GM12872 (cell line): ENCODE results near the gene TSKU.

ENCODE experiments used
- CTCF ChIP-seq: IDR thresholded peaks from 3 replicates; pipeline ENCODE4 v1.5.1; 2011; ENCODE audit warnings: low read depth, mild to moderate bottlenecking, low read length, moderate library complexity; ENCODE audit not compliant: insufficient read depth

Gene TSKU

DNA sequence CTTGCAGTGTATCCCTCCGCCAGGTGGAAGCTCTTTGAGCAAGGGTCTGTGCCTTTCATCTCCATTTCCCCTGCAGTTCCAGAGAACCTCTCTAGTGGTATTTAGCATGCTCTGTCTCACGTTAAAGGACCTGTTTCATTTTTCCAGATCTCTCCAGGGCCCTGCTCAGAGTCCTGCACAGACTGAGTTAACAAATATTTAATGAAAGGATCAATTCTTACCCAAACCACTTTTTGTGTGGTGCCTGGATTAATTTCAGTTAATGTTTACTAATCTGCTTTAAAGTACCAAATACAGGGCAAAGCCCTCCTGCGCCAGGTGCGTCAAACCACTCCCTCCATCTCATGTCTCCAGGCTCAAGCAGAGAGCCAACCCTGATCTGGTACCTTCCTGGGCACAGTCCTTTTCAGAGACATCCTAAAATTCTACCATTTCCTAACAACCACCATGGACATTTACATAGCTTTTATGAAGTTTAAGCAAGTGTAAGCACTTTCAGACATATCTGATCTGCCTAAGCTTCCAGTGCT is 58.8 kb downstream of the TSKU start:
- no peak for TF ChIP-seq CTCF

DNA sequence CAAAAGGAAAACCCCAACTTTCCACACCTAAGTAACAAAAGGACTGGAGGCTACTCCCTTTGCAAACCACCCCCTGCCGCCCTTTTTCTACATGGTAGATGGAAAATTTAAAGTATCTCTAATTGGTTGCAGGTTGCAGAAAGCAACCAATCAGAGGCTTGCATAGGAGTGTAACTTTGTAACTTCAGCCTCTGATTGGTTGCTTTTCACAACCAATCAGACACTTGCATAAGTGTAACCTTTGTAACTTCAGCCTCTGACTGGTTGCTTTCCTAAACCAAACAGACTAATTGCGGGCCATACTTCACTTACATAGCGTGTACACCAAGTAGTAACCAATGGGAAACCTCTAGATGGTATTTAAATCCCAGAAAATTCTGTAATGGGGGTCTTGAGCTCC is 60.8 kb downstream of the TSKU start:
- TF ChIP-seq CTCF: no peak

- no peak for TF ChIP-seq CTCF
These were observed 61.4 kb downstream of the TSKU start for GRCh38 chr11:76844511-76844910.

DNA sequence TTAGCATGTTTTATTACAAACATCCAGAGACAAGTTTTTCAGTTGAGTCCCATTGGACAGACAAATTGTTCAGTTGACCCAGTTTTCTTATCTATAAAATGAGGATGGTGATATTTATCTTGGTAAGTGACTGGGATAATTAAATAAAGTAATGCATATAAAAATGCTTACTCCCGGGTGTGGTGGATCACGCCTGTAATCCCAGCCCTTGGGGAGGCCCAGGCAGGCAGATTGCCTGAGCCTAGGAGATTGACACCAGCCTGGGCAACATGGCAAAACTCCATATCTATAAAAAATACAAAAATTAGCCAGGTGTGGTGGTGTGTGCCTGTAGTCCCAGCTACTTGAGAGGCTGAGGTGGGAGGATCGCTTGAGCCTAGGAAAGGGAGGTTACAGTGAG is 61.9 kb downstream of the TSKU start:
- TF ChIP-seq CTCF: no peak

DNA sequence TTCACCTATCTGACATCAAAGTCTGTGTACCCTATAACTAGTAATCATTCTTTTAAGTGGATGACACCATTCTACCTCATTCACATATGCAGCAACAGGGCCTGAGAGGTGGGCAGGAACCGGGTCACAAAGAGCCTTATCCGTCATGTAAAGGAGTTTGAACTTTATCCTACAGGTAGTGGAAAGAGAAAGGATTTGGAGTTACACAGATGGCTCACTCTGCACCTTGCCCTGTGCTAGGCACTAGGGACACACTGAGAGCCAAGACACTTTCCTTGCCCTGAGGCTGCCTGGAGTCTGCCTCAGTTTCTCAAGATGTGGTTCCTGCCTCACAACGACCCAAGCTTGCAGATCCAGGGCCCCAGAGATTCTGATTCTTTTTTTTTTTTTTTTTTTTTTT is 63.3 kb downstream of the TSKU start:
- no peak for TF ChIP-seq CTCF
